A673 (cell line): Measurements from ENCODE around the gene RSPRY1. TPM values are rescaled to one million over a fixed set of nuclear protein-coding genes. Genes with fewer than 3 reads are reported as not detected.
A peak's percentile ranks its signal among the peaks of the same experiment; 100 is the strongest.

Source experiments
- BruUV-seq: library from RNA; stranded (reverse); fragments of 400-500 nt; replicated peaks from 2 replicates; lab custom pipeline; 2021; lab: Mats Ljungman, UMichigan
- CTCF ChIA-PET: fragments of 300-600 bp; sonication (Branson Sonifier 250); formaldehyde crosslinking; loops from one replicate; lab custom pipeline; 2022; ENCODE audit warnings: antibody characterized with exemption; lab: Charles Lee
- POLR2A ChIA-PET: fragments of 300-600 bp; sonication (Branson Sonifier 250); formaldehyde crosslinking; loops from one replicate; lab custom pipeline; 2022; ENCODE audit warnings: antibody characterized with exemption; ENCODE audit not compliant: low non-redundant PET; lab: Charles Lee
- DNase-seq: peaks from one replicate; pipeline ENCODE4 v3.0.0-alpha.2; 2015; ENCODE audit warnings: low spot score
- H3K27ac ChIP-seq: fragments of 200-600 bp; sonication (generic); 2 replicates; pipeline ENCODE4 v1.5.1; 2016; ENCODE audit warnings: mixed run types, low read depth, mild to moderate bottlenecking, mixed read lengths, antibody characterized with exemption, low read length; ENCODE audit not compliant: poor library complexity, severe bottlenecking
- H3K27me3 ChIP-seq: fragments of 200-600 bp; sonication (generic); replicated peaks from 2 replicates; pipeline ENCODE4 v1.6.1; 2017; ENCODE audit warnings: mixed run types, low read depth, mild to moderate bottlenecking, mixed read lengths, antibody characterized with exemption, low read length; ENCODE audit not compliant: insufficient read depth, poor library complexity
- H3K36me3 ChIP-seq: fragments of 200-600 bp; sonication (generic); 2 replicates; pipeline ENCODE4 v1.6.1; 2016; ENCODE audit warnings: mixed run types, mild to moderate bottlenecking, mixed read lengths, antibody characterized with exemption, low read length; ENCODE audit not compliant: insufficient read depth, poor library complexity, severe bottlenecking
- H3K4me1 ChIP-seq: fragments of 200-600 bp; sonication (generic); 2 replicates; pipeline ENCODE4 v1.6.1; 2017; ENCODE audit warnings: mixed run types, mild to moderate bottlenecking, mixed read lengths, antibody characterized with exemption, low read length; ENCODE audit not compliant: insufficient read depth, poor library complexity, severe bottlenecking
- H3K4me3 ChIP-seq: fragments of 200-600 bp; sonication (generic); 2 replicates; pipeline ENCODE4 v1.5.1; 2016; ENCODE audit warnings: low read depth, mixed run types, mild to moderate bottlenecking, mixed read lengths, low read length; ENCODE audit not compliant: poor library complexity, severe bottlenecking
- H3K9me3 ChIP-seq: fragments of 200-600 bp; sonication (generic); 2 replicates; pipeline ENCODE4 v1.6.1; 2016; ENCODE audit warnings: mixed run types, low read depth, mild to moderate bottlenecking, mixed read lengths, antibody characterized with exemption, low read length; ENCODE audit not compliant: poor library complexity, severe bottlenecking
- EZH2 ChIP-seq: fragments of 200-600 bp; sonication (generic); IDR thresholded peaks from 2 replicates; pipeline ENCODE4 v1.6.1; 2017; ENCODE audit warnings: borderline replicate concordance, low read depth, mild to moderate bottlenecking, mixed read lengths, antibody characterized with exemption, low read length; ENCODE audit not compliant: poor library complexity, severe bottlenecking
- intact Hi-C: fragments of 100-400 bp; cut with micrococcal nuclease; formaldehyde crosslinking; loops from one replicate; pipeline ENCODE4 v1.10.0; 2022; ENCODE audit not compliant: unreplicated experiment
- total RNA-seq: library from RNA; stranded (reverse); gene quantifications from 2 replicates; pipeline ENCODE4 v1.2.3, GENCODE V29; 2021
- TF ChIP-seq, protein P1 (sequence below): fragments of 300-800, 200-600 bp; sonication (generic); conservative IDR thresholded peaks from 2 replicates; pipeline ENCODE4 v1.5.1; 2017; ENCODE audit warnings: low read depth, mild to moderate bottlenecking, antibody characterized with exemption, low read length, moderate library complexity, mixed read lengths

Gene RSPRY1
- total RNA-seq, 1 experiment from 2014 or later, result 45.6 TPM

DNA sequence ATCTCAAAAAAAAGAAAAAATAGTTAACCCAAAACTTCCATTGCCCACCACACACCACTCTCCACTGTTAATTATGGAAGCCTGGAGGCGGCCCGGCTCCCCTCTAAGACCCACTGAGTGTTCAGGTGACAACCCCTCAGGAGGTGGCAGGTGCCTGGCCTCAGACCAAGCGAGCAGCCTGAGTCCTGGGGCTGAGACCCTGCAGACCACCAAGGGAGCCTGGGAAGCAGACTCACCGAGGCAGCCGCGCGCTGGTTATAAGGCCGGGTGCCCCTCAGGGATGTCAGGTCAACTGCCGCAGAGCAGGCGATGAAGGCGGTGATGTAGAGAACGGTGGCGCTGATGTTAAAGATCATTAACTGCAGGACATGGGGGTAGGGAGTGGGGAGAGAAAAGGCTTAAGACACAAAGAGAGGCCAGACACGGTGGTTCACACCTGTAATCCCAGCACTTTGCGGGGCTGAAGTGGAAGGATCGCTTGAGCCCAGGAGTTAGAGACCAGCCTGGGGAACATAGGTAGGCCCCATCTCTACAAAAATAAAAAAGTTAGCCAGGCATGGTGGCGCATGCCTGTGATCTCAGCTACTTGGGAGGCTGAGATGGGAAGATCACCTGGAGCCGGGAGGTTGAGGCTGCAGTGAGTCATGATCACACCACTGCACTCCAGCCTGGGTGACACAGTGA is 72.2 kb downstream of the RSPRY1 start:
- Histone ChIP-seq H3K27me3 (no peaks in the 10 kb centered on the region), H3K27ac (no peak overlapping the region), H3K4me1 (peaks cover 9% of the 10 kb centered on the region), H3K4me3 (no peak overlapping the region), H3K9me3 (no peaks in the 10 kb centered on the region), H3K36me3 (no peaks in the 10 kb centered on the region)
- ChIA-PET POLR2A (no interaction called here), CTCF (no interaction called here)
- DNase-seq, result no peak
- TF ChIP-seq, protein P1, sequence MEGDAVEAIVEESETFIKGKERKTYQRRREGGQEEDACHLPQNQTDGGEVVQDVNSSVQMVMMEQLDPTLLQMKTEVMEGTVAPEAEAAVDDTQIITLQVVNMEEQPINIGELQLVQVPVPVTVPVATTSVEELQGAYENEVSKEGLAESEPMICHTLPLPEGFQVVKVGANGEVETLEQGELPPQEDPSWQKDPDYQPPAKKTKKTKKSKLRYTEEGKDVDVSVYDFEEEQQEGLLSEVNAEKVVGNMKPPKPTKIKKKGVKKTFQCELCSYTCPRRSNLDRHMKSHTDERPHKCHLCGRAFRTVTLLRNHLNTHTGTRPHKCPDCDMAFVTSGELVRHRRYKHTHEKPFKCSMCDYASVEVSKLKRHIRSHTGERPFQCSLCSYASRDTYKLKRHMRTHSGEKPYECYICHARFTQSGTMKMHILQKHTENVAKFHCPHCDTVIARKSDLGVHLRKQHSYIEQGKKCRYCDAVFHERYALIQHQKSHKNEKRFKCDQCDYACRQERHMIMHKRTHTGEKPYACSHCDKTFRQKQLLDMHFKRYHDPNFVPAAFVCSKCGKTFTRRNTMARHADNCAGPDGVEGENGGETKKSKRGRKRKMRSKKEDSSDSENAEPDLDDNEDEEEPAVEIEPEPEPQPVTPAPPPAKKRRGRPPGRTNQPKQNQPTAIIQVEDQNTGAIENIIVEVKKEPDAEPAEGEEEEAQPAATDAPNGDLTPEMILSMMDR, result no peak
- TF ChIP-seq EZH2, result no peak
- intact Hi-C loops, result no loop called here
- BruUV-seq, result no TSS peak

DNA sequence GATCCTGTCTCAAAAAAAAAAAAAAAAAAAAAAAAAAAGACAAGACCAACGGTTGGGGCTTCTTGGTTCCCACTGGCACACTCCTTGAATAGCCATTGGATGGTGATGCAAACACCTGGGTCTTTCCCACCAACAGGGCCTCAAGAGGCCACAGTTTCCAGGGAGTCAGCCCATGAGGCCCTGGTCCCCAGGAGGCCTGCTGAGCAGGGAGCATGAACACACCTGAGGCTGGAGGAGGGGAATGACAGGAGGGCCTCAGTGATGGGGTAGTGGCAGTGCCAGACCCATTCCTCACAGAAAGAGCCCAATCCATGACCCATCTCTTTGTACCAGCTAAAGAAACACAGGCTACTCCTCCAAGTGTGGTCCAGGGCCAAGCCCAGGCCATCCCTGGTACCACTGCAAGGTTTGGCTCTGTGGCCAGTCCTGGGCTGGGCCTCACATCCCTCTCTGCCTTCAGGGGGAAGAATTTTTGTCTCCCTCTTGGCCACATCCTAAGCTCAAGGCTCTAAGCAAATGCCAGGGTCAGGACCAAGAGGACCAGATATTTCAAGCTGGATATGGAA is 72.9 kb downstream of the RSPRY1 start:
- intact Hi-C loops, result no loop called here
- H3K9me3 ChIP-seq, result no peaks in the 10 kb centered on the region
- POLR2A ChIA-PET, result no interaction called here
- DNase-seq, result no peak
- peaks cover 9% of the 10 kb centered on the region for H3K4me1 ChIP-seq
- H3K4me3 ChIP-seq, result no peak overlapping the region
- no peaks in the 10 kb centered on the region for H3K36me3 ChIP-seq
- H3K27me3 ChIP-seq, result no peaks in the 10 kb centered on the region
- TF ChIP-seq, protein P1, result no peak
- TF ChIP-seq EZH2, result no peak
- no peak overlapping the region for H3K27ac ChIP-seq
- CTCF ChIA-PET, result no interaction called here
- no TSS peak for BruUV-seq

DNA sequence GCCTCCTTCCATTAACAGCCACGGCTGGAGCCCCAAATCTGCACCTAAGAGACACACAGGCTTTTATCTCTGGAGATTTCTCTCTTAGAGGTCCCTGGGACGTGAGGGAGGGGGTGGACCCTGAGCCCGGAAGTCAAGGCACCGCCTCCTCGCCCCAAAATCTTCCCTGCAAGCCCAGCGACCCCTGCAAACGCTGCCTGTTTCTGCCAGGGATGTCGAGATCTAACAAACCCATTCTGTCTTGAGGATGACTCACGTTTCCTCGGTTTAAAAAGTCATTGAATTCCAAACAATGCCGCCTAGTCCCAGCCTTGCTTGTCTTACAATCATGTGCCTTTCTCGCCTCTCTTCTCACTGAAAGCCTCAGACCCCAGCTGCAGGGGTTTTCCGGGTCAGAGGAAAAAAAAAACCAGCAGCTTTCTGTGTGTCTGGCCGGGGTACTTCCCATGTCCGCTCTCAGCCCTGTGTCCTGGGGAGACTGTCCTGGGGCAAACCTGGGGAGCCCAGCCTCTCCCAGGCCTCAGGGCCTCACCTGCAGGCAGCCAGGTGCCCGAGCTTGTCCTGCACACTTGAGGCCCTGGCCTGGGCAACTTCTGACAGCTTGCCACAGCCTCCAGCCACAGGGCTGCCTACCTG is 74.3 kb downstream of the RSPRY1 start:
- Histone ChIP-seq H3K36me3 (no peaks in the 10 kb centered on the region), H3K4me1 (peaks cover 9% of the 10 kb centered on the region), H3K4me3 (no peak overlapping the region), H3K27me3 (no peaks in the 10 kb centered on the region), H3K9me3 (no peaks in the 10 kb centered on the region), H3K27ac (no peak overlapping the region)
- intact Hi-C loops, result no loop called here
- ChIA-PET CTCF (interaction anchor here (0.6 kb wide), 1 partner anchor 10 kb away, joined by 3 read pairs; no protein-coding TSS in a partner anchor), POLR2A (no interaction called here)
- TF ChIP-seq, protein P1, result no peak
- TF ChIP-seq EZH2, result no peak
- BruUV-seq, result no TSS peak
- peak; percentile 77 for DNase-seq
